ENCODE data around the gene PAFAH1B2.

DNA sequence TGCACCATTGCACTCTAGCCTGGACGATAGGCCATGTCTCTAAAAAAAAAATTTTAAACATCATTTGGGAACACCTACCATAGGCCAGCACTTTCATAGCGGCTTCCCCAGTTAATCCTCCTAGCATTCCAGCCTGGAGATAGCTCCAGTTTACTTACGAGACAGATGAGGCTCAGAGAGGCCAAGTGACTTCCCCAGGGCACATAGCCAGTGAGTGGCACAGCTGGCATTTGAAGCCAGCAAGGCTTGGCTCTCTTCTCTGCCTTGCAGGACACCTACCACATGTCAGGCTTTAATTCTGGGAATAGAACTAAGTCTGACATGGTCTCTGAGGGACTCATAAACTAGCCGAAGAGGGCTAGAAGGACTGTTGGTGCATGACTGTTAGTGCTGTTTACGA lies 50.2 kb downstream of the PAFAH1B2 start:
- TF ChIP-seq POLR2AphosphoS5 (IDR thresholded peaks at IDR 0.05) (no peak), POLR2A (IDR thresholded peaks at IDR 0.05) (no peak)
- TF ChIP-seq, protein P1, sequence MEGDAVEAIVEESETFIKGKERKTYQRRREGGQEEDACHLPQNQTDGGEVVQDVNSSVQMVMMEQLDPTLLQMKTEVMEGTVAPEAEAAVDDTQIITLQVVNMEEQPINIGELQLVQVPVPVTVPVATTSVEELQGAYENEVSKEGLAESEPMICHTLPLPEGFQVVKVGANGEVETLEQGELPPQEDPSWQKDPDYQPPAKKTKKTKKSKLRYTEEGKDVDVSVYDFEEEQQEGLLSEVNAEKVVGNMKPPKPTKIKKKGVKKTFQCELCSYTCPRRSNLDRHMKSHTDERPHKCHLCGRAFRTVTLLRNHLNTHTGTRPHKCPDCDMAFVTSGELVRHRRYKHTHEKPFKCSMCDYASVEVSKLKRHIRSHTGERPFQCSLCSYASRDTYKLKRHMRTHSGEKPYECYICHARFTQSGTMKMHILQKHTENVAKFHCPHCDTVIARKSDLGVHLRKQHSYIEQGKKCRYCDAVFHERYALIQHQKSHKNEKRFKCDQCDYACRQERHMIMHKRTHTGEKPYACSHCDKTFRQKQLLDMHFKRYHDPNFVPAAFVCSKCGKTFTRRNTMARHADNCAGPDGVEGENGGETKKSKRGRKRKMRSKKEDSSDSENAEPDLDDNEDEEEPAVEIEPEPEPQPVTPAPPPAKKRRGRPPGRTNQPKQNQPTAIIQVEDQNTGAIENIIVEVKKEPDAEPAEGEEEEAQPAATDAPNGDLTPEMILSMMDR (IDR thresholded peaks at IDR 0.05 in 8 of 11, conservative IDR thresholded peaks at IDR 0.05 in 3 of 11), result no peak
